Measurements from ENCODE around the gene ACAD8.

ACAD8 gene

GRCh38 chr11:134228625-134229024 is 24.7 kb upstream of the ACAD8 start:
- H2BK5ac ChIP-seq (ENCODE audit: low read length), result no peak overlapping the region
- H3K9ac ChIP-seq (ENCODE audit: low read length), result no peak overlapping the region
- H3K4me3 ChIP-seq (ENCODE audit: low read length), result no peak overlapping the region
- H3K27ac ChIP-seq (ENCODE audit: low read depth, low read length), result no peak overlapping the region
- H3K27me3 ChIP-seq (ENCODE audit: insufficient read depth, low read length, poor library complexity), result no peaks in the 10 kb centered on the region
- peaks cover 2% of the 10 kb centered on the region for H3K79me2 ChIP-seq (ENCODE audit: control insufficient read depth, insufficient read depth, low read length)
- WGBS (ENCODE audit: extremely low coverage, insufficient coverage, low lambda C conversion rate), result no CpG with 5 or more reads among the region's 6 CpGs
- peaks cover 20% of the 10 kb centered on the region for H3K79me1 ChIP-seq (ENCODE audit: low read length)
- no peak overlapping the region for H3K23ac ChIP-seq (ENCODE audit: low read length)
- H3K56ac ChIP-seq (ENCODE audit: low read length), result no peak overlapping the region
- no peak overlapping the region for H3K18ac ChIP-seq (ENCODE audit: low read length)
- no peak overlapping the region for H4K5ac ChIP-seq (ENCODE audit: low read length)
- H2AK5ac ChIP-seq (ENCODE audit: low read length), result no peak overlapping the region
- no peak overlapping the region for H3K4ac ChIP-seq (ENCODE audit: low read depth, low read length)
- H2BK15ac ChIP-seq (replicated peaks; ENCODE audit: low read depth), result no peak overlapping the region
- no peak overlapping the region for H3K4me2 ChIP-seq (ENCODE audit: low read length)
- H2BK120ac ChIP-seq (ENCODE audit: low read depth, low read length), result no peak overlapping the region
- no peak for DNase-seq
- no peaks in the 10 kb centered on the region for H3K4me1 ChIP-seq (ENCODE audit: control insufficient read depth, low read depth, low read length)
- H3K36me3 ChIP-seq (ENCODE audit: control insufficient read depth, insufficient read depth, low read length), result no peaks in the 10 kb centered on the region
- H4K8ac ChIP-seq (ENCODE audit: low read depth, low read length), result no peak overlapping the region

GRCh38 chr11:134229126-134229790 is 24.1 kb upstream of the ACAD8 start:
- Histone ChIP-seq H3K9ac (ENCODE audit: low read length) (no peak overlapping the region), H2AK5ac (ENCODE audit: low read length) (no peak overlapping the region), H3K4me1 (ENCODE audit: control insufficient read depth, low read depth, low read length) (no peaks in the 10 kb centered on the region), H3K79me1 (ENCODE audit: low read length) (peaks cover 20% of the 10 kb centered on the region), H3K27me3 (ENCODE audit: insufficient read depth, low read length, poor library complexity) (no peaks in the 10 kb centered on the region), H3K36me3 (ENCODE audit: control insufficient read depth, insufficient read depth, low read length) (no peaks in the 10 kb centered on the region), H3K18ac (ENCODE audit: low read length) (no peak overlapping the region), H3K23ac (ENCODE audit: low read length) (no peak overlapping the region), H4K8ac (ENCODE audit: low read depth, low read length) (no peak overlapping the region), H2BK120ac (ENCODE audit: low read depth, low read length) (no peak overlapping the region), H3K4me2 (ENCODE audit: low read length) (no peak overlapping the region), H3K56ac (ENCODE audit: low read length) (no peak overlapping the region), H2BK15ac (replicated peaks; ENCODE audit: low read depth) (no peak overlapping the region), H3K4ac (ENCODE audit: low read depth, low read length) (no peak overlapping the region), H4K5ac (ENCODE audit: low read length) (no peak overlapping the region), H3K4me3 (ENCODE audit: low read length) (no peak overlapping the region), H2BK5ac (ENCODE audit: low read length) (no peak overlapping the region), H3K79me2 (ENCODE audit: control insufficient read depth, insufficient read depth, low read length) (peaks cover 2% of the 10 kb centered on the region), H3K27ac (ENCODE audit: low read depth, low read length) (no peak overlapping the region)
- WGBS (ENCODE audit: extremely low coverage, insufficient coverage, low lambda C conversion rate), result no CpG with 5 or more reads among the region's 6 CpGs
- DNase-seq, result no peak

- no peak overlapping the region for H3K9ac ChIP-seq (ENCODE audit: low read length)
- no peaks in the 10 kb centered on the region for H3K4me1 ChIP-seq (ENCODE audit: control insufficient read depth, low read depth, low read length)
- no peak overlapping the region for H3K23ac ChIP-seq (ENCODE audit: low read length)
- H3K18ac ChIP-seq (ENCODE audit: low read length), result no peak overlapping the region
- H2AK5ac ChIP-seq (ENCODE audit: low read length), result no peak overlapping the region
- peaks cover 18% of the 10 kb centered on the region for H3K79me1 ChIP-seq (ENCODE audit: low read length)
- H3K79me2 ChIP-seq (ENCODE audit: control insufficient read depth, insufficient read depth, low read length), result peaks cover 2% of the 10 kb centered on the region
- H3K4ac ChIP-seq (ENCODE audit: low read depth, low read length), result no peak overlapping the region
- H3K27me3 ChIP-seq (ENCODE audit: insufficient read depth, low read length, poor library complexity), result no peaks in the 10 kb centered on the region
- DNase-seq, result no peak
- no peak overlapping the region for H2BK5ac ChIP-seq (ENCODE audit: low read length)
- H3K4me3 ChIP-seq (ENCODE audit: low read length), result no peak overlapping the region
- H4K5ac ChIP-seq (ENCODE audit: low read length), result no peak overlapping the region
- WGBS (ENCODE audit: extremely low coverage, insufficient coverage, low lambda C conversion rate), result no CpG with 5 or more reads among the region's 4 CpGs
- H3K36me3 ChIP-seq (ENCODE audit: control insufficient read depth, insufficient read depth, low read length), result no peaks in the 10 kb centered on the region
- no peak overlapping the region for H3K27ac ChIP-seq (ENCODE audit: low read depth, low read length)
- H2BK120ac ChIP-seq (ENCODE audit: low read depth, low read length), result no peak overlapping the region
- no peak overlapping the region for H3K4me2 ChIP-seq (ENCODE audit: low read length)
- H3K56ac ChIP-seq (ENCODE audit: low read length), result no peak overlapping the region
- no peak overlapping the region for H2BK15ac ChIP-seq (replicated peaks; ENCODE audit: low read depth)
- H4K8ac ChIP-seq (ENCODE audit: low read depth, low read length), result no peak overlapping the region
Observed at GRCh38 chr11:134230339-134230738, 23.0 kb upstream of the ACAD8 start.

GRCh38 chr11:134231958-134232659 is 21.3 kb upstream of the ACAD8 start:
- H3K4me3 ChIP-seq (ENCODE audit: low read length), result no peak overlapping the region
- H3K36me3 ChIP-seq (ENCODE audit: control insufficient read depth, insufficient read depth, low read length), result no peaks in the 10 kb centered on the region
- no peak overlapping the region for H4K8ac ChIP-seq (ENCODE audit: low read depth, low read length)
- no peak overlapping the region for H3K23ac ChIP-seq (ENCODE audit: low read length)
- H3K27ac ChIP-seq (ENCODE audit: low read depth, low read length), result no peak overlapping the region
- no peaks in the 10 kb centered on the region for H3K27me3 ChIP-seq (ENCODE audit: insufficient read depth, low read length, poor library complexity)
- DNase-seq, result no peak
- peaks cover 13% of the 10 kb centered on the region for H3K79me1 ChIP-seq (ENCODE audit: low read length)
- peaks cover 2% of the 10 kb centered on the region for H3K79me2 ChIP-seq (ENCODE audit: control insufficient read depth, insufficient read depth, low read length)
- no peak overlapping the region for H3K18ac ChIP-seq (ENCODE audit: low read length)
- no peak overlapping the region for H2AK5ac ChIP-seq (ENCODE audit: low read length)
- no CpG with 5 or more reads among the region's 10 CpGs for WGBS (ENCODE audit: extremely low coverage, insufficient coverage, low lambda C conversion rate)
- H3K4me1 ChIP-seq (ENCODE audit: control insufficient read depth, low read depth, low read length), result no peaks in the 10 kb centered on the region
- no peak overlapping the region for H3K4me2 ChIP-seq (ENCODE audit: low read length)
- H3K4ac ChIP-seq (ENCODE audit: low read depth, low read length), result no peak overlapping the region
- no peak overlapping the region for H2BK15ac ChIP-seq (replicated peaks; ENCODE audit: low read depth)
- H3K56ac ChIP-seq (ENCODE audit: low read length), result no peak overlapping the region
- no peak overlapping the region for H2BK120ac ChIP-seq (ENCODE audit: low read depth, low read length)
- H2BK5ac ChIP-seq (ENCODE audit: low read length), result no peak overlapping the region
- H3K9ac ChIP-seq (ENCODE audit: low read length), result no peak overlapping the region
- H4K5ac ChIP-seq (ENCODE audit: low read length), result no peak overlapping the region

GRCh38 chr11:134233729-134234179 is 19.6 kb upstream of the ACAD8 start:
- Histone ChIP-seq H2BK5ac (ENCODE audit: low read length) (no peak overlapping the region), H3K4ac (ENCODE audit: low read depth, low read length) (no peak overlapping the region), H3K79me2 (ENCODE audit: control insufficient read depth, insufficient read depth, low read length) (peaks cover 2% of the 10 kb centered on the region), H3K79me1 (ENCODE audit: low read length) (peaks cover 9% of the 10 kb centered on the region), H3K27ac (ENCODE audit: low read depth, low read length) (no peak overlapping the region), H2BK15ac (replicated peaks; ENCODE audit: low read depth) (no peak overlapping the region), H2AK5ac (ENCODE audit: low read length) (no peak overlapping the region), H3K9ac (ENCODE audit: low read length) (no peak overlapping the region), H2BK120ac (ENCODE audit: low read depth, low read length) (no peak overlapping the region), H4K5ac (ENCODE audit: low read length) (no peak overlapping the region), H3K4me1 (ENCODE audit: control insufficient read depth, low read depth, low read length) (peaks cover 2% of the 10 kb centered on the region), H3K36me3 (ENCODE audit: control insufficient read depth, insufficient read depth, low read length) (no peaks in the 10 kb centered on the region), H3K56ac (ENCODE audit: low read length) (no peak overlapping the region), H4K8ac (ENCODE audit: low read depth, low read length) (no peak overlapping the region), H3K4me3 (ENCODE audit: low read length) (no peak overlapping the region), H3K4me2 (ENCODE audit: low read length) (no peak overlapping the region), H3K23ac (ENCODE audit: low read length) (no peak overlapping the region), H3K18ac (ENCODE audit: low read length) (no peak overlapping the region), H3K27me3 (ENCODE audit: insufficient read depth, low read length, poor library complexity) (no peaks in the 10 kb centered on the region)
- no CpG with 5 or more reads among the region's 4 CpGs for WGBS (ENCODE audit: extremely low coverage, insufficient coverage, low lambda C conversion rate)
- no peak for DNase-seq

Measured in mesendoderm (in vitro differentiated cells).